HG02610 (cell line): ENCODE measurements around the gene MCF2L2.

Experiments used
- ATAC-seq: cut with Tn5 transposase; IDR thresholded peaks from one replicate; pipeline ENCODE4 v1.9.1; 2021; ENCODE audit warnings: mild to moderate bottlenecking, moderate library complexity; ENCODE audit not compliant: unreplicated experiment

Gene MCF2L2

DNA sequence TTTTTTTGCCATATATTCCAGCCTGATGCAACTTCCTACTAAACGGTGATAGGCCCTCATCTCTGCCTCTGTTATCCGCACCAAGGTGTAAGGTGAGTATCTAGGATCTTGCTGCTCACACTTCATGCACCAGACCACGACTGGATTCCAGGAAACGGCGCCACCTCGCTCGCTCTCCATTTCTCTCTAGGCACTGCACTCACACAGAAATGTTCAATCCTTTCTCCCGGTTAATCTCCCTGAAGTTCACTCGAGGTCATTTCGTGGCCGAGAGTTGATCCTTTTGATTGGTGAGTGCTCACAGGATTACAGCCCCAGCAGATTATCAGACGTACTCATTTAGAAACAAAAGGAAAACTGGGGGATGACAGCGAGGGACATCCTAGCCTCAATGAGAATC is 28.1 kb downstream of the MCF2L2 start:
- ATAC-seq = no peak

GRCh38 chr3:183396662-183397391 is 31.6 kb downstream of the MCF2L2 start:
- ATAC-seq = no peak

GRCh38 chr3:183394150-183394549 is 34.3 kb downstream of the MCF2L2 start:
- no peak for ATAC-seq

- ATAC-seq = no peak
Observed at GRCh38 chr3:183393625-183394024, 34.8 kb downstream of the MCF2L2 start.

- no peak for ATAC-seq
Observed at GRCh38 chr3:183392186-183393034, 36.0 kb downstream of the MCF2L2 start.

DNA sequence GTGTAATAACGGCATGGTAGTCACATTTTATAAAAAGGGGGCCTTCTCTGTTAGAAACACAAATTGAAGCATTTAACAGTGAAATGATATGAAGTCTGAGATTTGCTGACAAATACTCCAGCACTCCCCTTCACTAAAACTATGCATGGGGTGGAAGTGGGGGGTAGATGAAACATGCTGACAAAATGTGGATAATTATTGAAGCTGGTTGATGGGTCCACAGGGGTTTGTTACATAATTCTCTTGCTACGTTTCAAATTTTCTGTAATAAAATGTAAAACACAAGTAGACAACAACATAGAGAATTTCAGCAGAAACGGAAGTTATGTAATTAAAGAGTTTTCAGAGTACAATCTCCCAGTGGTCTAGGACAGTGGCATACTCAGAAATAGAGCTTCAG is 37.0 kb downstream of the MCF2L2 start:
- no peak for ATAC-seq

GRCh38 chr3:183390844-183391243 is 37.6 kb downstream of the MCF2L2 start:
- ATAC-seq = no peak

- ATAC-seq = no peak
Observed at GRCh38 chr3:183388213-183388895, 40.1 kb downstream of the MCF2L2 start.

DNA sequence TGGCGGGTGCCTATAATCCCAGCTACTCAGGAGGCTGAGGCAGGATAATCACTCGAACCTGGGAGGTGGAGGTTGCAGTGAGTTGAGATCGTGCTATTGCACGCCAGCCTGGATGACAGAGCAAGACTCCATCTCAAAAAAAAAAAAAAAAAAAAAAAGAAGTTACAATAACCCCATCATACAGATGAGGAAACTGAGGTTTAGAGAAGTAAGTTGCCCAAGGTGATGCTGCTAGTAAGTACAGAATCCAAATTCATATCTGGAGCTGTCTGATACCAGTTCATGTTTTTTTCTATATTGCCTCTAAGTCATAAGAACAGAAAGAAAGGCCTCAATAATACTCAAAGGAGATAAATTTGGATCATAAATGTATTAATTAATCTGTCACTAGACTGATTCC is 40.6 kb downstream of the MCF2L2 start:
- no peak for ATAC-seq

DNA sequence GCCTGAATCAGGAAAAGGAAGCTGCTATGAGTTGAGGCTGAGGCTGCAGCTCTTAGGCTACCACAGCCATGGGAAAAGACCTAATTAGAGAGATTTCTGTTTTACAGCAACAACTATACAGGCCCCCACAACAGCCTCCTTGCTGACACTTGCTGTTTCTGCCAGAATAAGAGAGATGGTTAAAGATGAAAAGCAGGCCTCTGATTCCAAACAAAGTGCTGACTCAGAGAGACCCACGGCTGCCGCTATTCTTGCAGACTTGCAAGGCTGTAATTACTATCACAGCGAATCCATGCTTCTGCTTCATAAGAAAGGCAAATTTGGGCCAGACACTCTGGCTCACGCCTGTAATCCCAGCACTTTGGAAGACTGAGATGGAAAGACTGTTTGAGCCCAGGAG is 41.8 kb downstream of the MCF2L2 start:
- no peak for ATAC-seq

DNA sequence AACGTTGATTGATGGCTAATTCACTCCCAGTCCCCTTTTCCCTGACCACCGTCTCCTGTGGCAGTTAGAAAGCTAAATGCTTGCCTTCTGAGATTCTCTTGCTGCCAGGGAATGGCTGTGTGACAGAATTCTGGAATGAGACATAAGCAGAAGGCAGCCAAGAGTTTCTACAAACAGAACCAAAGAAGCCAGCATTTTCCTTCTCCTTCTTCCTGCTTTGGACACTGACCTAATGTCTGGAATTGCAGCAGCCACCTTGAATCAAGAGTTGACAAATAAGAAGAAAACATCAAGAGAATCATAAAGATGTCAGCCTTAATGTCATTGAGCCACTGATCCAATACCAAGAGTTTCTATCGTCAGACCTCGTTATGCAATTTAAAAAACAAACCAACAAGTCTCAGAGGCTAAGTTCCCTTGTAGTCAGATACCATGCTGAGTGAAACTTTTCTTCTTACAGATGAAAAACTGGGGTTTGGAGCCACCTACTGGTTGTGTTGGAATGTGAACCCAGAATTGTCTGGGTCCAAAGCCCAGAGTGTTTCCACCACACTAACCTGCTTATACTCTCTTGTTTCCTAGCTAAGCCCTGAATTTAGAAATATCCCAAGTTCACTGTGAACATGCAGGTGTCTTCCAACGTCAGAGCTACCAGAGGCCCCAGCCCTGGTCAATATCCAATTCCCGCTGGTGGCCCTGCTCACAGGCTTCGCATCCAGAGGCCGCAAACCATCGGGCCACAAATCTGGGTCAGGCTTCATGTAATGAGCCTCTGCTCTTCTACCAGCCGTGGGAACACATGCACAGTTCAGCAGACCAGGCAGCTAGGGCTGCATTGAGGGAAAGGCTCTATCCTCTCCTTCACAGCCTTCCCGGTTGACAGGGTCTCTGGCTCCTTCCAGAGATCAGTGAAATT is 42.5 kb downstream of the MCF2L2 start:
- peak; percentile 65 for ATAC-seq

- ATAC-seq = no peak
Observed at GRCh38 chr3:183381673-183382072, 46.7 kb downstream of the MCF2L2 start.

DNA sequence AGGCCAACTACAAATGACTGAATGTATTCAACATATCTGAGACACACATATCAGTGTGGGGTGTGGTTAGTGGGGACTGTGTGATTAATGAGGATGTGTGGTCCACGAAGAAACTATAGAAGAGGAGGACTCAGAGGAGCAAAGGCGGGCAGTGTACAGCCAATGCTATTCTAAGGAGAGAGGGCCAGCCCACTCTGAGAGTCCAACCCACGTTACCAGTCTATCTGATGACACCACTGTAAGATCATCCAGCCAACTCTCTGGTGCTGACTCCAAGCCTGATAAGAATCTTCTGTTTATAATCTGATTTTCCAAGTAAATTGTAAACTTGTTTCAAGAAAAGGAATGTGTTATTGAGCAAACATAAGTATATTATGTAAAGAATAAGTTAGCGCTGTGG is 47.2 kb downstream of the MCF2L2 start:
- no peak for ATAC-seq

- ATAC-seq = no peak
Observed at GRCh38 chr3:183378951-183379350, 49.5 kb downstream of the MCF2L2 start.

- ATAC-seq = no peak
Observed at GRCh38 chr3:183378545-183378944, 49.9 kb downstream of the MCF2L2 start.

DNA sequence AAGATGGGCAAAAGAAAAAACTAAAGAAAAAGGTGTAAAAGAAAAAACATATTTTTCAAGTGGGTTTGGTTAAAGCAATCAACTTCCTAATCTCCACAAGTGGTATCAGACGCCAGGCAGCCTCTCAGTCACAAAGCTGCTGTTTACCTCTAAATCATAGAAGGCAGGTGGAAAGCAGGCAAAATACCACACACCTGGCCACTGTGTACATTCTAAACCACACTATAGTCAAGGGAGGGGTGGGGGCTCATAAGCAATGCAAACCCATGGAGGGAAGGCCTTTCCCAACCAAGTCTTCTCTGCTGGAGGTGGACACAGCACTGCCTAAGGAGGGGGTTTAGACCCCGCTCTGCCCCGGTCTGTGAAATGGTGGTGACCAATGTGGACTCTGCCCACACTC is 50.4 kb downstream of the MCF2L2 start:
- no peak for ATAC-seq

DNA sequence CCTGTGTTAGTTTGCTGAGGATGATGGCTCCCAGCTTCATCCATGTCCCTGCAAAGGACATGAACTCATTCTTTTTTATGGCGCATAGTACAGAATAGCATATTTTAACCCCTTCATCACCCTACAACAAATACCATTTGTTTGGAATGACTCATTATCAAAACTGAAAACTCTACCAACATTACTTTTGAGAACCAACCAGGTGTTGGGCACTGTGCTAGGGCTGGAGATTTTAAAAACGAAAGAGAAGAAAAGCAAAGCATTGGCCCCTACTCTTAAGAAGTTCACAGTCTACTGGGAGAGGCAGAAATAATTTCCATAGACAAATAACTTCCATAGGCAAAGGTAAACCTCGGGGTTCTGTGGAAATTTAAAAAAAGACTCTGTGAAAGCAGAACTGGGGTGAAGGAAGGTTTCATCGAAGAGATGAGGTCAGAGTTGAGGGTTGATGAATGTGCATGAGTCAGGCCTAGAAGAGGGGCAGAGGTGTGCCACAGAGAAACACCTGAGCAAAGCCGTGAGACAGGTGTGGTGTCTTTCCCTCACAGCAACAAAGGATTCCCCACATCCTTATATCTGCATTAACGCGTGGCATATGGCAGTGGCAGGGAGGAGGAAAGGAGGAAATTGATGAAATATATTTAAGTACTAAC is 51.0 kb downstream of the MCF2L2 start:
- peak; percentile 44 for ATAC-seq

GRCh38 chr3:183375787-183376186 is 52.6 kb downstream of the MCF2L2 start:
- peak; percentile 43 for ATAC-seq

DNA sequence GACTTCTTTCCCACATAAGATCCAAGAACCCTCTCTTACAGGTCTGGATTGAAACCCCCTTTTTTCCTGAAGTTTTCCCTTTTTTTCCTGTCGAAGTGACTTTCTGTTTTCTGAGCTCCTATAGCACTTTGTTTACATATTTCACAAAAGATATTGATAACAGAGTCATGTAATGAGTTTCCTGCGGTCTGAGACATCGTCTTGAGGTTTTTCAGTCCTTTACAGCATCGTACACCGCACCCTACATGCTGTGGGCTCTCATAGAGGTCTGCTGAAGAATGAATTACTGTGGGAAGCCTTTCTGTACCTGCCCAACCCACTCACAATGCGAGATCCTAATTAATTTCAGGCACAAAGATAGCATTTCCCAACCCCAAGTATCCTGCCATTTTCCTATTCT is 53.1 kb downstream of the MCF2L2 start:
- ATAC-seq = no peak

- ATAC-seq = no peak
Observed at GRCh38 chr3:183372911-183373310, 55.5 kb downstream of the MCF2L2 start.
